ENCODE results near the gene PEAK3. TPM values are rescaled to one million over a fixed set of nuclear protein-coding genes. Genes with fewer than 3 reads are reported as not detected.

Gene PEAK3
- polyA plus RNA-seq (2013, experiment 1 of 2): 0.75 TPM
- 0.88 TPM for polyA plus RNA-seq (2013, experiment 2 of 2)

GRCh38 chr19:2282062-2282861 is at the start of gene PEAK3:
TSS of gene PEAK3 (minus strand) at chr19:2282175. CDS start at chr19:2280931, 1,244 bp downstream.
- peak within 1 kb of the TSS; percentile 52 to 95 for H3K4ac ChIP-seq (ENCODE audit: low read depth in 1 of 2, low read length in 2 of 2)
- peak within 1 kb of the TSS; percentile 59 for H2BK120ac ChIP-seq (ENCODE audit: low read depth, low read length)
- peaks cover 10% of the 10 kb centered on the region for H3K79me1 ChIP-seq (replicated peaks; ENCODE audit: low read length, poor library complexity, severe bottlenecking)
- peak within 1 kb of the TSS in 1 of 2 experiments; percentile 97 for H2BK12ac ChIP-seq (ENCODE audit: low read length in 2 of 2)
- peak within 1 kb of the TSS in 1 of 2 experiments; percentile 37 for H3K4me3 ChIP-seq (ENCODE audit: insufficient read depth in 1 of 2, low read depth in 1 of 2, low read length in 2 of 2)
- peak; percentile 73 for DNase-seq
- peak within 1 kb of the TSS; percentile 92 for H4K91ac ChIP-seq (ENCODE audit: low read length)
- peaks cover 26% of the 10 kb centered on the region for H3K4me1 ChIP-seq (ENCODE audit: control insufficient read depth, insufficient read depth, low read depth, low read length)
- peak within 1 kb of the TSS; percentile 29 for H3K9ac ChIP-seq (ENCODE audit: low read length)
- peak within 1 kb of the TSS; percentile 80 for H4K8ac ChIP-seq (ENCODE audit: low read length)
- peak within 1 kb of the TSS; percentile 88 for H3K4me2 ChIP-seq (ENCODE audit: low read length, poor library complexity, severe bottlenecking)
- peak within 1 kb of the TSS; percentile 60 to 96 for H3K18ac ChIP-seq (ENCODE audit: low read depth in 1 of 2, low read length in 2 of 2)
- no peak within 1 kb of the TSS for H3K27ac ChIP-seq (ENCODE audit: low read length, poor library complexity, severe bottlenecking)
- H2AK5ac ChIP-seq (ENCODE audit: low read length, severe bottlenecking): no peak within 1 kb of the TSS
- H2BK15ac ChIP-seq (ENCODE audit: low read depth, poor library complexity, severe bottlenecking): peak within 1 kb of the TSS; percentile 91
- 7% methylated on average over 37 of the region's 41 CpGs for WGBS
- H3K27me3 ChIP-seq (ENCODE audit: control insufficient read depth in 1 of 2, insufficient read depth in 1 of 2, low read length in 2 of 2): peaks cover 10 to 17% of the 10 kb centered on the region in 2 experiments
- no peaks in the 10 kb centered on the region for H3K9me3 ChIP-seq (ENCODE audit: control insufficient read depth, low read length)
- no peak within 1 kb of the TSS for H2BK5ac ChIP-seq (ENCODE audit: low read depth, low read length, poor library complexity, severe bottlenecking)
- H3K14ac ChIP-seq (ENCODE audit: low read length in 2 of 2): peak within 1 kb of the TSS in 1 of 2 experiments; percentile 91
- peak within 1 kb of the TSS in 1 of 2 experiments; percentile 96 for H3K23ac ChIP-seq (ENCODE audit: low read length in 2 of 2)
- peak within 1 kb of the TSS; percentile 29 for H2AFZ ChIP-seq (ENCODE audit: low read depth, low read length)
- peaks cover under 1 to 10% of the 10 kb centered on the region in 2 experiments for H3K36me3 ChIP-seq (ENCODE audit: control insufficient read depth in 1 of 2, insufficient read depth in 2 of 2, low read depth in 1 of 2, low read length in 2 of 2)

GRCh38 chr19:2330632-2331284 is 48.8 kb upstream of the PEAK3 start:
- Histone ChIP-seq H2AK5ac (ENCODE audit: low read length, severe bottlenecking) (no peak overlapping the region), H3K4ac (ENCODE audit: low read depth in 1 of 2, low read length in 2 of 2) (no peak overlapping the region), H3K18ac (ENCODE audit: low read depth in 1 of 2, low read length in 2 of 2) (no peak overlapping the region), H3K4me3 (ENCODE audit: insufficient read depth in 1 of 2, low read depth in 1 of 2, low read length in 2 of 2) (no peak overlapping the region), H4K8ac (ENCODE audit: low read length) (no peak overlapping the region), H3K4me2 (ENCODE audit: low read length, poor library complexity, severe bottlenecking) (no peak overlapping the region), H3K36me3 (ENCODE audit: control insufficient read depth in 1 of 2, insufficient read depth in 2 of 2, low read depth in 1 of 2, low read length in 2 of 2) (peaks cover 7 to 34% of the 10 kb centered on the region in 2 experiments), H3K9me3 (ENCODE audit: control insufficient read depth, low read length) (no peaks in the 10 kb centered on the region), H2BK120ac (ENCODE audit: low read depth, low read length) (no peak overlapping the region), H4K91ac (ENCODE audit: low read length) (no peak overlapping the region), H2BK15ac (ENCODE audit: low read depth, poor library complexity, severe bottlenecking) (no peak overlapping the region), H3K9ac (ENCODE audit: low read length) (no peak overlapping the region), H3K14ac (ENCODE audit: low read length in 2 of 2) (no peak overlapping the region), H3K4me1 (ENCODE audit: control insufficient read depth, insufficient read depth, low read depth, low read length) (peaks cover 50% of the 10 kb centered on the region), H3K27me3 (ENCODE audit: control insufficient read depth in 1 of 2, insufficient read depth in 1 of 2, low read length in 2 of 2) (no peaks in the 10 kb centered on the region), H3K23ac (ENCODE audit: low read length in 2 of 2) (peak overlapping the region in 1 of 2 experiments; percentile 43), H3K79me1 (replicated peaks; ENCODE audit: low read length, poor library complexity, severe bottlenecking) (peaks cover 63% of the 10 kb centered on the region), H3K27ac (ENCODE audit: low read length, poor library complexity, severe bottlenecking) (no peak overlapping the region), H2BK5ac (ENCODE audit: low read depth, low read length, poor library complexity, severe bottlenecking) (no peak overlapping the region), H2BK12ac (ENCODE audit: low read length in 2 of 2) (no peak overlapping the region), H2AFZ (ENCODE audit: low read depth, low read length) (no peak overlapping the region)
- no peak for DNase-seq
- 85% methylated on average over 20 of the region's 20 CpGs for WGBS

- Histone ChIP-seq H3K4me1 (ENCODE audit: control insufficient read depth, insufficient read depth, low read depth, low read length) (peaks cover 53% of the 10 kb centered on the region), H2BK15ac (ENCODE audit: low read depth, poor library complexity, severe bottlenecking) (no peak overlapping the region), H4K91ac (ENCODE audit: low read length) (no peak overlapping the region), H4K8ac (ENCODE audit: low read length) (no peak overlapping the region), H3K23ac (ENCODE audit: low read length in 2 of 2) (peak overlapping the region in 1 of 2 experiments; percentile 43), H2AFZ (ENCODE audit: low read depth, low read length) (no peak overlapping the region), H3K79me1 (replicated peaks; ENCODE audit: low read length, poor library complexity, severe bottlenecking) (peaks cover 63% of the 10 kb centered on the region), H3K4me3 (ENCODE audit: insufficient read depth in 1 of 2, low read depth in 1 of 2, low read length in 2 of 2) (no peak overlapping the region), H3K27me3 (ENCODE audit: control insufficient read depth in 1 of 2, insufficient read depth in 1 of 2, low read length in 2 of 2) (no peaks in the 10 kb centered on the region), H3K36me3 (ENCODE audit: control insufficient read depth in 1 of 2, insufficient read depth in 2 of 2, low read depth in 1 of 2, low read length in 2 of 2) (peaks cover 9 to 39% of the 10 kb centered on the region in 2 experiments), H3K9ac (ENCODE audit: low read length) (no peak overlapping the region), H2BK5ac (ENCODE audit: low read depth, low read length, poor library complexity, severe bottlenecking) (no peak overlapping the region), H2AK5ac (ENCODE audit: low read length, severe bottlenecking) (no peak overlapping the region), H3K27ac (ENCODE audit: low read length, poor library complexity, severe bottlenecking) (no peak overlapping the region), H3K9me3 (ENCODE audit: control insufficient read depth, low read length) (no peaks in the 10 kb centered on the region), H3K14ac (ENCODE audit: low read length in 2 of 2) (no peak overlapping the region), H3K18ac (ENCODE audit: low read depth in 1 of 2, low read length in 2 of 2) (no peak overlapping the region), H3K4ac (ENCODE audit: low read depth in 1 of 2, low read length in 2 of 2) (no peak overlapping the region), H2BK12ac (ENCODE audit: low read length in 2 of 2) (no peak overlapping the region), H3K4me2 (ENCODE audit: low read length, poor library complexity, severe bottlenecking) (no peak overlapping the region), H2BK120ac (ENCODE audit: low read depth, low read length) (no peak overlapping the region)
- WGBS: 89% methylated on average over 10 of the region's 10 CpGs
- no peak for DNase-seq
Measured at GRCh38 chr19:2330255-2330631, 48.3 kb upstream of the PEAK3 start.

- Histone ChIP-seq H3K18ac (ENCODE audit: low read depth in 1 of 2, low read length in 2 of 2) (no peak overlapping the region), H3K9me3 (ENCODE audit: control insufficient read depth, low read length) (no peaks in the 10 kb centered on the region), H3K23ac (ENCODE audit: low read length in 2 of 2) (peak overlapping the region in 1 of 2 experiments; percentile 57), H3K4ac (ENCODE audit: low read depth in 1 of 2, low read length in 2 of 2) (no peak overlapping the region), H2BK12ac (ENCODE audit: low read length in 2 of 2) (peak overlapping the region in 1 of 2 experiments; percentile 40), H3K14ac (ENCODE audit: low read length in 2 of 2) (peak overlapping the region in 1 of 2 experiments; percentile 90), H2AFZ (ENCODE audit: low read depth, low read length) (no peak overlapping the region), H3K4me1 (ENCODE audit: control insufficient read depth, insufficient read depth, low read depth, low read length) (peaks cover 60% of the 10 kb centered on the region), H2AK5ac (ENCODE audit: low read length, severe bottlenecking) (no peak overlapping the region), H3K27me3 (ENCODE audit: control insufficient read depth in 1 of 2, insufficient read depth in 1 of 2, low read length in 2 of 2) (no peaks in the 10 kb centered on the region), H3K4me3 (ENCODE audit: insufficient read depth in 1 of 2, low read depth in 1 of 2, low read length in 2 of 2) (peak overlapping the region in 1 of 2 experiments; percentile 92), H3K9ac (ENCODE audit: low read length) (peak overlapping the region; percentile 92), H3K36me3 (ENCODE audit: control insufficient read depth in 1 of 2, insufficient read depth in 2 of 2, low read depth in 1 of 2, low read length in 2 of 2) (peaks cover 15 to 43% of the 10 kb centered on the region in 2 experiments), H3K79me1 (replicated peaks; ENCODE audit: low read length, poor library complexity, severe bottlenecking) (peaks cover 64% of the 10 kb centered on the region), H2BK120ac (ENCODE audit: low read depth, low read length) (no peak overlapping the region), H3K4me2 (ENCODE audit: low read length, poor library complexity, severe bottlenecking) (peak overlapping the region; percentile 95), H4K8ac (ENCODE audit: low read length) (no peak overlapping the region), H2BK5ac (ENCODE audit: low read depth, low read length, poor library complexity, severe bottlenecking) (no peak overlapping the region), H2BK15ac (ENCODE audit: low read depth, poor library complexity, severe bottlenecking) (no peak overlapping the region), H4K91ac (ENCODE audit: low read length) (no peak overlapping the region), H3K27ac (ENCODE audit: low read length, poor library complexity, severe bottlenecking) (no peak overlapping the region)
- WGBS: 63% methylated on average over 11 of the region's 13 CpGs
- DNase-seq: no peak
Measured at GRCh38 chr19:2329501-2329916, 47.5 kb upstream of the PEAK3 start.

Data from mesenchymal stem cell (in vitro differentiated cells and primary cell).